Measurements from ENCODE around the gene PDE2A.

The PDE2A gene

DNA sequence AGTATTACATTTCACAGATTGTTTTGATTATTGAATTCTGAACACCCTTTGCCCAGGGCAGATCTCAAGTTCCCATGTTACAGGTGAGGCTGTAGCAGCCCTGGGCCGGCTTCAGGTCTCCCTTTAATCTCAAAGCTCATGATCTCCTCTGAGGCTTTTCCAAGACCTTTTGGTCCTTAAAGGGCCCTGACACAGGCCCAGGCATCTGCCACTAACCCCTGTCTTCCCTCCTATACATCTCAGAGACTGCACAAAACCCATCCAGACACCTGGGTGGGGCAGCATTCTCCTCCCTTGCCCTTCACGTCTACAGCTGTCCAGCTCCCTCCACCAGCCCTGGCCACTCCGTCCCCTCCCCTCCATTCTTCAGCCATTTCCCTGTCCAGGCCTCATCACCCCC lies 37.8 kb downstream of the PDE2A start:
- Histone ChIP-seq H3K27ac (ENCODE audit: low read length) (no peak overlapping the region), H3K4me1 (ENCODE audit: insufficient read depth, low read length) (no peaks in the 10 kb centered on the region), H2AFZ (ENCODE audit: low read depth, low read length) (no peak overlapping the region), H3K9me3 (ENCODE audit: insufficient read depth, low read length, severe bottlenecking) (no peaks in the 10 kb centered on the region), H3K36me3 (ENCODE audit: insufficient read depth, low read length) (no peaks in the 10 kb centered on the region), H3K4me3 (ENCODE audit: low read depth in 1 of 2, low read length in 2 of 2) (no peak overlapping the region), H3K79me2 (ENCODE audit: insufficient read depth, low read length) (no peaks in the 10 kb centered on the region), H3K9ac (ENCODE audit: low read depth, low read length) (no peak overlapping the region), H4K20me1 (ENCODE audit: insufficient read depth, low read length) (peaks cover 5% of the 10 kb centered on the region), H3K27me3 (ENCODE audit: insufficient read depth, low read length, poor library complexity) (peaks cover 5% of the 10 kb centered on the region), H3K4me2 (ENCODE audit: insufficient read depth, low read length) (no peak overlapping the region)
- ATAC-seq (ENCODE audit: insufficient read depth, low read depth) (no peak), DNase-seq (no peak)
- TF ChIP-seq EZH2 (IDR thresholded peaks at IDR 0.05; ENCODE audit: borderline replicate concordance, low read depth, low read length, severe bottlenecking) (no peak), CTCF (IDR thresholded peaks at IDR 0.05; ENCODE audit: borderline replicate concordance, extremely low read depth, low read length, poor library complexity, severe bottlenecking) (no peak)

DNA sequence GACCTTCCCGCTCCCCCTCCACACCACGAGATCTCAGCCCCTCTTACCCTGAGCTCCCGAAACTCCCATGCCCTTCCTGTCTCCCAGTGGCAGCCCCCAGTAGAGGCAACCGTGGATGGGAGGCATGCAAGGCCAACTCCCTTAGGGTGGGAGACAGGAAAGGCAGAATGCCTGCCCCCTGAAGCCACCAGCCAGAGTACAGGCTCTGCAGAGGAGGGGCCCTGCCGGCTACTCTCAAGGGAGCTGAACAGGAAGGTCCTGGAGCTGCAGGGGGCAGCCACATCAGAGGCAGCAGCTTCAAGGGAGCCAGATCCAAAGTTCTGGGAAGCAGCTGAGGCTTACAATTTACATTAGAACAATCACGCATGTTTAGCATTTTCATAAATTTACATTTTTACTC lies 38.3 kb downstream of the PDE2A start:
- no peak for TF ChIP-seq CTCF (IDR thresholded peaks at IDR 0.05; ENCODE audit: borderline replicate concordance, extremely low read depth, low read length, poor library complexity, severe bottlenecking)
- no peak for TF ChIP-seq EZH2 (IDR thresholded peaks at IDR 0.05; ENCODE audit: borderline replicate concordance, low read depth, low read length, severe bottlenecking)
- Histone ChIP-seq H2AFZ (ENCODE audit: low read depth, low read length) (no peak overlapping the region), H3K9ac (ENCODE audit: low read depth, low read length) (no peak overlapping the region), H3K27me3 (ENCODE audit: insufficient read depth, low read length, poor library complexity) (peaks cover 5% of the 10 kb centered on the region), H3K79me2 (ENCODE audit: insufficient read depth, low read length) (no peaks in the 10 kb centered on the region), H3K27ac (ENCODE audit: low read length) (no peak overlapping the region), H3K36me3 (ENCODE audit: insufficient read depth, low read length) (no peaks in the 10 kb centered on the region), H3K4me2 (ENCODE audit: insufficient read depth, low read length) (no peak overlapping the region), H3K4me3 (ENCODE audit: low read depth in 1 of 2, low read length in 2 of 2) (no peak overlapping the region), H3K4me1 (ENCODE audit: insufficient read depth, low read length) (no peaks in the 10 kb centered on the region), H4K20me1 (ENCODE audit: insufficient read depth, low read length) (peaks cover 5% of the 10 kb centered on the region), H3K9me3 (ENCODE audit: insufficient read depth, low read length, severe bottlenecking) (no peaks in the 10 kb centered on the region)
- no peak for DNase-seq
- ATAC-seq (ENCODE audit: insufficient read depth, low read depth): no peak

- ATAC-seq (ENCODE audit: insufficient read depth, low read depth) (no peak), DNase-seq (no peak)
- H3K36me3 ChIP-seq (ENCODE audit: insufficient read depth, low read length): no peaks in the 10 kb centered on the region
- H2AFZ ChIP-seq (ENCODE audit: low read depth, low read length): no peak overlapping the region
- H3K9me3 ChIP-seq (ENCODE audit: insufficient read depth, low read length, severe bottlenecking): no peaks in the 10 kb centered on the region
- H3K4me2 ChIP-seq (ENCODE audit: insufficient read depth, low read length): no peak overlapping the region
- no peak overlapping the region for H3K4me3 ChIP-seq (ENCODE audit: low read depth in 1 of 2, low read length in 2 of 2)
- no peak overlapping the region for H3K27ac ChIP-seq (ENCODE audit: low read length)
- peaks cover 5% of the 10 kb centered on the region for H3K27me3 ChIP-seq (ENCODE audit: insufficient read depth, low read length, poor library complexity)
- peaks cover 5% of the 10 kb centered on the region for H4K20me1 ChIP-seq (ENCODE audit: insufficient read depth, low read length)
- no peak overlapping the region for H3K9ac ChIP-seq (ENCODE audit: low read depth, low read length)
- no peaks in the 10 kb centered on the region for H3K79me2 ChIP-seq (ENCODE audit: insufficient read depth, low read length)
- TF ChIP-seq CTCF (IDR thresholded peaks at IDR 0.05; ENCODE audit: borderline replicate concordance, extremely low read depth, low read length, poor library complexity, severe bottlenecking) (no peak), EZH2 (IDR thresholded peaks at IDR 0.05; ENCODE audit: borderline replicate concordance, low read depth, low read length, severe bottlenecking) (no peak)
- no peaks in the 10 kb centered on the region for H3K4me1 ChIP-seq (ENCODE audit: insufficient read depth, low read length)
These were observed 38.8 kb downstream of the PDE2A start for GRCh38 chr11:72635309-72635915.
